ENCODE measurements around the gene PDIA3. TPM values are rescaled to one million over a fixed set of nuclear protein-coding genes. Genes with fewer than 3 reads are reported as not detected.

The PDIA3 gene
- total and polyA plus RNA-seq, 2 of the 13 experiments (the other 11 are each of a cell fraction or from before 2014, with no cell fraction given), result 238 to 433 TPM

- TF ChIP-seq ZNF772 (CRISPR knock-in tag; IDR thresholded peaks at IDR 0.05) (0 out of 2 replicates have a peak, but pooled peaks have one; percentile 37), SALL1 (CRISPR knock-in tag; IDR thresholded peaks at IDR 0.05) (peak; percentile 80), SP140L (CRISPR knock-in tag; IDR thresholded peaks at IDR 0.05; ENCODE audit: borderline replicate concordance) (0 out of 2 replicates have a peak, but pooled peaks have one; percentile 31), WIZ (CRISPR knock-in tag; IDR thresholded peaks at IDR 0.05) (no peak), ARID4A (CRISPR knock-in tag; IDR thresholded peaks at IDR 0.05; ENCODE audit: borderline replicate concordance) (peak; percentile 85; the same call in 1 of the 2 replicates), ZBTB4 (CRISPR knock-in tag; IDR thresholded peaks at IDR 0.05; ENCODE audit: borderline replicate concordance) (peak; percentile 61; the same call in 1 of the 2 replicates), HDAC1 (CRISPR knock-in tag; IDR thresholded peaks at IDR 0.05) (no peak), ZNF839 (CRISPR knock-in tag; IDR thresholded peaks at IDR 0.05; ENCODE audit: borderline replicate concordance) (no peak), KMT2A (CRISPR knock-in tag; IDR thresholded peaks at IDR 0.05) (peak; percentile 35; the same call in 1 of the 2 replicates), ZNF20 (CRISPR knock-in tag; IDR thresholded peaks at IDR 0.05) (no peak), REL (CRISPR knock-in tag; conservative IDR thresholded peaks at IDR 0.05) (no peak), SRSF4 (IDR thresholded peaks at IDR 0.05; ENCODE audit: low read depth, low read length, poor library complexity, severe bottlenecking) (no peak), EP300 (IDR thresholded peaks at IDR 0.05; ENCODE audit: low read depth in 2 of 2, low read length in 2 of 2) (peak in 1 of 2 experiments; percentile 35; a peak in 1 of 4 replicates), EP300 (CRISPR knock-in tag; IDR thresholded peaks at IDR 0.05; ENCODE audit: borderline replicate concordance) (no peak), POLR2A (IDR thresholded peaks at IDR 0.05; ENCODE audit: insufficient read depth in 1 of 2, low read depth in 2 of 2, low read length in 2 of 2) (peak; percentile 73 to 86), ZNF747 (CRISPR knock-in tag; IDR thresholded peaks at IDR 0.05; ENCODE audit: borderline replicate concordance) (no peak), ZNF138 (CRISPR knock-in tag; IDR thresholded peaks at IDR 0.05; ENCODE audit: low read depth) (peak; percentile 13; the same call in 1 of the 2 replicates), NR2F6 (IDR thresholded peaks at IDR 0.05) (no peak), NR2F6 (CRISPR knock-in tag; IDR thresholded peaks at IDR 0.05) (0 out of 2 replicates have a peak, but pooled peaks have one; percentile 8), STAT5B (CRISPR knock-in tag; IDR thresholded peaks at IDR 0.05) (0 out of 2 replicates have a peak, but pooled peaks have one; percentile 21), ZNF878 (CRISPR knock-in tag; IDR thresholded peaks at IDR 0.05) (no peak), ZMYM2 (CRISPR knock-in tag; IDR thresholded peaks at IDR 0.05) (no peak), SOX6 (IDR thresholded peaks at IDR 0.05) (no peak), SOX6 (CRISPR knock-in tag; IDR thresholded peaks at IDR 0.05) (peak; percentile 30; the same call in 1 of the 2 replicates)
Observed at GRCh38 chr15:43800286-43801141, 54.3 kb downstream of the PDIA3 start, which contains the start of gene HYPK (continued).

Measured in HepG2 (cell line).